ENCODE results near the gene PKNOX2. TPM values are rescaled to one million over a fixed set of nuclear protein-coding genes. Genes with fewer than 3 reads are reported as not detected.

Gene PKNOX2
- total and polyA plus RNA-seq, 10 of the 15 experiments (the other 5 are each of a cell fraction or from before 2014, with no cell fraction given) = not detected

DNA sequence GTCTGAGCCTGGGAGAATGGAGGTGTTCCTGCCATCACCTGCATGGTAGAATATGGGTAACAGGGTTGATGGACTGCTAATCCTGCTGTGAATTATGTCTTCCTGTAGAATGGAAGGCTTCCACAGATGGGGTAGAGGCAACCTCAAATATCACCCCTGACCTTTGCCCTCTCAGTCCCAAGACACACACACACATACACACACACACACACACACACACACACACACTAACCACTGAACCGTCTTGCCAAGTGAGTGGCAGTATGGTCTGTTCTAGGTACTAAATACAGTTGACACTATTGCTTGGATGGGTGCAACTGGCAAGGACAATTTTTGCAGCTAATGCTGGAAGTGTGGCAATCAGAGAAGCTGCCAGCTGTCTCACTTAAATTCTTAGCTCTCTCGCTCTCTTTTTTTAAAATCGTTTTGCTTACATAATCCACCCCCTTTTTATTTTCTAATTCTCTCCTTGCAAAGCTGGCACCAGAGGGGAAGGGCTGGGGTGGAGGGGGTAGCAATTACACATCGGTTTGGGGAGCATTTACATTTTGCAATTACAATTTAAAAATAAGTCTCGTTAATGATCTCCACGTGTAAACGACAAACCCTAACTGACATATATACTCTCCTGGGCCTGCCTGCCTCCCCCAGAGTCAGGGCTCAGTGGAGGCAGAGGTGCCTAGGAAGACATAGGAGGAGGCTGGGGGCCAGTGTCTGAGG lies 169.0 kb downstream of the PKNOX2 start:
- Histone ChIP-seq H4K20me1 (ENCODE audit: control insufficient read depth, insufficient read depth) (no peaks in the 10 kb centered on the region), H3K27ac (ENCODE audit: control insufficient read depth, insufficient read depth) (no peak overlapping the region), H3K36me3 (ENCODE audit: control insufficient read depth in 2 of 2, insufficient read depth in 2 of 2, low read length in 1 of 2) (no peaks in the 10 kb centered on the region), H3K9me3 (replicated peaks; ENCODE audit: control insufficient read depth, insufficient read depth, low read length) (no peaks in the 10 kb centered on the region), H3K27me3 (replicated peaks in 1 of 2; ENCODE audit: control insufficient read depth in 2 of 2, insufficient read depth in 2 of 2, low read length in 1 of 2) (peaks cover 4 to 9% of the 10 kb centered on the region in 2 experiments; a peak in 3 of 4 replicates), H3K4me3 (no peak overlapping the region), H3K4me1 (ENCODE audit: control insufficient read depth, insufficient read depth, low read length) (no peaks in the 10 kb centered on the region), H3K79me2 (ENCODE audit: control insufficient read depth, insufficient read depth, low read length) (no peaks in the 10 kb centered on the region), H3K4me2 (ENCODE audit: control insufficient read depth, insufficient read depth) (no peak overlapping the region), H2AFZ (ENCODE audit: control insufficient read depth, low read depth, low read length) (no peak overlapping the region), H3K9ac (ENCODE audit: control insufficient read depth, insufficient read depth, low read length) (no peak overlapping the region)
- CTCF ChIA-PET = interaction anchor here (3.1 kb wide), 1 partner anchor 13 kb away, joined by 17 read pairs; no protein-coding TSS in a partner anchor
- FAIRE-seq (no peak), DNase-seq (ENCODE audit: low read depth, low spot score) (no peak), ATAC-seq (no peak)
- intact Hi-C loops (cut with micrococcal nuclease; ENCODE audit: unreplicated experiment) = no loop called here
- POLR2A ChIA-PET = no interaction called here
- SMC1A ChIA-PET (ENCODE audit: uncharacterized antibody, unreplicated experiment) = interaction anchor here (1.0 to 1.2 kb wide), 2 partner anchors 8 to 67 kb away, joined by 4 to 5 read pairs; no protein-coding TSS in a partner anchor
- no TSS peak for BruUV-seq (replicated peaks)
- WGBS (ENCODE audit: insufficient coverage, insufficient replicate concordance, low lambda C conversion rate, missing lambda C conversion rate) = 21% methylated on average over 7 of the region's 7 CpGs
- in situ Hi-C loops (cut with MboI) = no loop called here
- RAD21 ChIA-PET (ENCODE audit: unreplicated experiment) = interaction anchor here (1.1 kb wide), 1 partner anchor 14 kb away, joined by 3 read pairs; no protein-coding TSS in a partner anchor
- TF ChIP-seq ZBED1 (IDR thresholded peaks at IDR 0.05; ENCODE audit: borderline replicate concordance) = no peak
- TF ChIP-seq ZBTB11 (CRISPR knock-in tag; IDR thresholded peaks at IDR 0.05) = no peak
- no peak for TF ChIP-seq POU2F2 (IDR thresholded peaks at IDR 0.05; ENCODE audit: borderline replicate concordance, low read depth, low read length)
- TF ChIP-seq RUNX3 (IDR thresholded peaks at IDR 0.05; ENCODE audit: low read length) = no peak
- TF ChIP-seq CBFB (IDR thresholded peaks at IDR 0.05; ENCODE audit: low read depth) = no peak
- no peak for TF ChIP-seq MYB (IDR thresholded peaks at IDR 0.05; ENCODE audit: borderline replicate concordance, low read depth, low read length)
- TF ChIP-seq CHD1 (IDR thresholded peaks at IDR 0.05; ENCODE audit: low read depth, low read length) = no peak
- no peak for TF ChIP-seq SMAD1 (IDR thresholded peaks at IDR 0.05; ENCODE audit: low read depth, partially characterized antibody)
- TF ChIP-seq BRCA1 (IDR thresholded peaks at IDR 0.05; ENCODE audit: low read depth, low read length) = no peak
- TF ChIP-seq PML (IDR thresholded peaks at IDR 0.05; ENCODE audit: low read length) = no peak
- no peak for TF ChIP-seq NFIC (IDR thresholded peaks at IDR 0.05; ENCODE audit: low read depth, low read length)
- TF ChIP-seq, protein P1, sequence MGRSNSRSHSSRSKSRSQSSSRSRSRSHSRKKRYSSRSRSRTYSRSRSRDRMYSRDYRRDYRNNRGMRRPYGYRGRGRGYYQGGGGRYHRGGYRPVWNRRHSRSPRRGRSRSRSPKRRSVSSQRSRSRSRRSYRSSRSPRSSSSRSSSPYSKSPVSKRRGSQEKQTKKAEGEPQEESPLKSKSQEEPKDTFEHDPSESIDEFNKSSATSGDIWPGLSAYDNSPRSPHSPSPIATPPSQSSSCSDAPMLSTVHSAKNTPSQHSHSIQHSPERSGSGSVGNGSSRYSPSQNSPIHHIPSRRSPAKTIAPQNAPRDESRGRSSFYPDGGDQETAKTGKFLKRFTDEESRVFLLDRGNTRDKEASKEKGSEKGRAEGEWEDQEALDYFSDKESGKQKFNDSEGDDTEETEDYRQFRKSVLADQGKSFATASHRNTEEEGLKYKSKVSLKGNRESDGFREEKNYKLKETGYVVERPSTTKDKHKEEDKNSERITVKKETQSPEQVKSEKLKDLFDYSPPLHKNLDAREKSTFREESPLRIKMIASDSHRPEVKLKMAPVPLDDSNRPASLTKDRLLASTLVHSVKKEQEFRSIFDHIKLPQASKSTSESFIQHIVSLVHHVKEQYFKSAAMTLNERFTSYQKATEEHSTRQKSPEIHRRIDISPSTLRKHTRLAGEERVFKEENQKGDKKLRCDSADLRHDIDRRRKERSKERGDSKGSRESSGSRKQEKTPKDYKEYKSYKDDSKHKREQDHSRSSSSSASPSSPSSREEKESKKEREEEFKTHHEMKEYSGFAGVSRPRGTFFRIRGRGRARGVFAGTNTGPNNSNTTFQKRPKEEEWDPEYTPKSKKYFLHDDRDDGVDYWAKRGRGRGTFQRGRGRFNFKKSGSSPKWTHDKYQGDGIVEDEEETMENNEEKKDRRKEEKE (IDR thresholded peaks at IDR 0.05) = no peak
- no peak for TF ChIP-seq TCF3 (IDR thresholded peaks at IDR 0.05; ENCODE audit: borderline replicate concordance, insufficient read depth, low read depth, low read length)
- no peak for TF ChIP-seq ELK1 (IDR thresholded peaks at IDR 0.05; ENCODE audit: low read depth, low read length)
- no peak for TF ChIP-seq SMAD5 (IDR thresholded peaks at IDR 0.05; ENCODE audit: low read depth)
- no peak for TF ChIP-seq SUZ12 (IDR thresholded peaks at IDR 0.05; ENCODE audit: unreplicated experiment)
- no peak for TF ChIP-seq POLR2A (IDR thresholded peaks at IDR 0.05; ENCODE audit: low read depth, low read length)
- TF ChIP-seq POLR2AphosphoS5 (IDR thresholded peaks at IDR 0.05; ENCODE audit: low read length) = no peak
- TF ChIP-seq RCOR1 (conservative IDR thresholded peaks at IDR 0.05; ENCODE audit: low read depth, low read length) = no peak

Measured in GM12878 (cell line).